ENCODE data around the gene PPM1H.
"Not testable (repeated sequence)": the region's sequence is repeated elsewhere in the genome, so short reads cannot be mapped to it uniquely, and the experiment has no call there.

Gene PPM1H

DNA sequence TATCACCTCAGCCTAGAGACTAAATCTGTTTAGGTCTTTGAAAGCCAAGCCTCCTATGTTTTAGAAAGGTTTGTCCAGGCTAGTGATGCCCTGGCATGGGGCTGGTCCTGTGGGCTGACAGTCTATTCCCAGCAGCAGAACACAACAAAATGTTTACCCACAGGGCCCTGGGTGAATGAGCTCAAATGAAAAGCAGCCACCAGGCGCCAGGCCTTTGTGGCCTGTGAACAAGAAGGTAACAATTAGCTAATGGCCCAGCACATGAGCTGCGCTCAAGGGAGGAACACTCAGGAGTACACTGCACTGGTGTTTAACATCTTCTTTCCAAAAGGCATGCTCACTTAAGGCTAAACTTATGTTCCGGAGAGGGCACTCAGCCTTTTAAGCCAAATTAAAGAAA lies 266.2 kb downstream of the PPM1H start:
- no peak for DNase-seq

DNA sequence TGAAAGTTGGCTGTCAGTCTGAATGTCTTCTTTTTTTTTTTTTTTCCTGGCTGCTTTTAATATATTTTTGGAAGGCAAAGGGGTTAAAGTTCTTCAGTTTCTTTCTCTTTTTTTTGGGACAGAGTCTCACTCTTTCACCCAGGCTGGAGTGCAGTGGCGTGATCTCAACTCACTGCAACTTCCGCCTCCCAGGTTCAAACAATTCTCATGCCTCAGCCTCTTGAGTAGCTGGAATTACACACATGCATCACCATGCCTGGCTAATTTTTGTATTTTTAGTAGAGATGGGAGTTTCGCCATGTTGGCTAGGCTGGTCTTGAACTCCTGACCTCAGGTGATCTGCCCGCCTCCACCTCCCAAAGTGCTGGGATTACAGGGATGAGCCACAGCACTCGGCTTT lies 270.0 kb downstream of the PPM1H start:
- not testable (repeated sequence) for DNase-seq

DNA sequence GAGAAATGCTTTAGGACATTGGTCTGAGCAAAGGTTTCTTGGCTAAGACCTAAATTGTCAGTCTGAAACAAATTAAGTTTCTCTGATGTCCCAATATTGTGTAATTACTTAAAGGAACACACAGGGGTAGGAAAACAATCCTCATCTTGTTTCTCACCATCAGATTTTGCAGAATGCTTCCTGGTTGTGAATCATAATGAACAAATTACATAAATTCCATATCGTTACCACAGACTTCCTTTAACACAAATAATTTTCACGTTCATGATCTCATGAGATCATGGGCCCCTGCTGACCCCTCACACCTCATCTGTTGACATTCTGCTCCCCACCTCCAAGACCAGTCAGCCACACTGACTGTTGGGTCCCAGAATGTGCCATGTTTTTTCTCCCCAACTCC lies 274.2 kb downstream of the PPM1H start:
- no peak for DNase-seq

DNA sequence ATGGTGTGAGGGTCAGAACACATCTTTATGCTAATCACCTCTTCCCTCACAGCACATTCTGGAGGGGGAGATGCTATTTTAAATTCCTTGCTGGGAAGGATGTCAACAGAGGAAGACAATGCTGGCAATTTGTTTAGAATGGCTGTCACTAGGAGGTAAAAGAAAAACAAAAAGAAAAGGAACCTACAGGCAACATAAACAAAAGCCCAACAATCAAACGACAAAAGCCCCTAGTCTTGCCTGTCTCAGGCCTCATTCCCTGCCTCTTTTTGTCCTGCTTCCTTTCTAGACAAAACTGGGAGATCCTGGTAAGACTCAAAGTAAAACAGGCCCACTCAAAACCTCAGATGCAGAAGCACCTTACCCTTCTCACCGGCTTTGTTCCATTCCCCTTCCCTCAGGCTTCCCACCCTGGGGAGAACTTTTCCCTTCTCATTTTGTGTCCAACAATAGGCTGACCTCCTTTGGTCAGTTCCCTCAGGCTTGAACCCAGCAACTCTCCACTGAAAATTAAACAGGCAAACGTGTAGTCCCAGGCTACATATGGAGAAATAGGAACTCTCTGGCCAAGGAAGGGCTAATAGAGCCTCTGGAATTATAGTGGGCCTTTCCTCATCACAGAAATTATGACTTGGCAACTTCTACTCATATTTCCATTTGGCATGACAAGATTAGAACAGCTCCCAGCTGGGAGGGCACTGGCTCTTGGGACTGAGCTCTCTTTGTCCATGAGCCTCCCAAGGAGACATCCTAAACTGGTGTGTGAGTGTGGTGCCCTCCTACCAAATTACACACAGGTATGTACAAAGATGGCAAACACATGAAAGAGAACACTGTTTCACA lies 275.3 kb downstream of the PPM1H start:
- no peak for DNase-seq

DNA sequence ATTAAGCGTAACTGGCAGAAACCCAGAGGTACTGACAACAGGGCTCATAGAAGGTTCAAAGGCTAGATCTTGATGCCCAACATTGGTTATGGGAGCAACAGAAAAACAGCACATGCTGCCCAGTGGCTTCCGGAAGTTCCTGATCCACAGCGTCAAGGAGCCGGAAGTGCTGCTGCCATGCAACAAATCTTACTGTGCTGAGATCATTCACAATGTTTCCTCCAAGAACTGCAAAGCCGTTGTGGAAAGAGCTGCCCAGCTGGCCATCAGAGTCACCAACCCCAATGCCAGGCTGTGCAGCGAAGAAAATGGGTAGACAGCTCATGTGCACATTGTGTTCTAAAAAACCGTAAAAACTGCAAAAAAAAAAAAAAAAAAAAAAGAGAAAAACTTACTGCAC lies 276.0 kb downstream of the PPM1H start:
- DNase-seq = no peak

DNA sequence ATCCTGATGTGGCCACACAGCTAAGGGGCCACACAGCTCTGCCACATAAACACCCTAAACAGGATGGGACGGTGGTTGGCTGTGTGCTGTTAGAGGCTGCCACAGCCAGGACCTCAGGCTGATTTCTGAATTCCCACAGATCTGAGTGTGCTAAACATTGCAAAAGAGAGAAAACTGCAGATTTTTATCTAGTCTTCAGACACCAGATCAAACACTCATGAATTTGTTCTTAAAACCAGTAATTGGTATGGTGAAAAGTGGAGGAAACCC lies 277.7 kb downstream of the PPM1H start:
- DNase-seq = no peak

DNA sequence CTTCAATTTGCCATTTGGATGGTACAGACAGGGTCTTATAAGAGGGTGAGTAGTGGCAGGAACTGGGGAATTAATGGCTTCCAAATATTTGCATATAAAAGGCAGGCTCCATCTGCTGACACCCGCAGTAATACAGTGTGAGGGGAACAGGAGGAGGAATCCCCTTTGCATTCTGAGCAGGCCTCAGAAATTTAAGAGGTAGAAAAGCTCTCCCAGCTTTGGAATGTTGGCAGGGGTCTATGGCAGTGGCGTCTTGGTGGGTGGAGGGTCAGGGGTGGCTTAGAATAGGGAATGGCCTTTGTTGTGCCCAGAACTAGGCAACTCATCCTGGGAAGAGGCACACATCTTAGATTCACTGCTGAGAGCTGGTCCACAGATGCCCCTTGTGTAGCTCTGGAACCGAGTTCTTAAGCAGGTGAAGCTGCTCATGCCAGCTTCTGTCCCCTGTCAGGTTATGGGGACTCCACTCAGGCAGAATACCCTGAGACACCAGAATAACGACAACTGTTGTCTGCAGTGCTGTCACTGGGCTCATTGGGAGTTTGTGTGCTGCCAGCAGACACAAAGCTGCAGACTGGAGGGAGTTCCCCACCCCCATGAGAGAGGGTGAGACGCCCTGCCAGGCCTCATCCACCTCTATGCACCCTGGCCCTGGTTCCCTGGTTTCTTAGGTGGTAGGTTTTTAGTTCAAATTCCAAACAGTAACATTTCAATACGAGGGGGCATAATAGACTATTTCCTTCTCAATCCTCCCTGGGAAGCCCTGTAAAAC lies 278.2 kb downstream of the PPM1H start:
- DNase-seq = no peak

DNA sequence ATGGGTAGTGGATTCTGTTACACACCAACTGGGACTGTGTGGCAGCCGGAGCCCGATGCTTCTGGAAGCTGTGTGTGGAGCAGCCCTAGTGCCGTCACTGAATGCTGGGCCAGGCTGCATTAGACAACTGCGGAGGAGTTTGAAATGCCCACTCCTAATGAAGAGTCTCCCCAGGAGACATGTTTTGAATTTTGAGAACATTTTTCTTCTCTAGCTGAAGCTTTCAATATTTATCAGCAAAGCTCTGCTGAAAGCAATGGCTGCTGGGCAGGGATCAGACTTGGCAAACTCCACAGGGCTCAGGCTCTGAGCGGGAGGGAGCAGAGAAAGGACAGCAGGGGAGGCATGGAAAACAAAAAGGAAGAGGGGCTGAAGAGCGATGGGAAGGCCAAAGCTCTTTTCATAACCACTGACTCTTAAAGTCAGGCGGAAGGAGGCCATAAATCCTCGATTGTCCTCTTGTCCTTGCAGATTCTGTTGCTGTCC lies 279.2 kb downstream of the PPM1H start:
- no peak for DNase-seq

DNA sequence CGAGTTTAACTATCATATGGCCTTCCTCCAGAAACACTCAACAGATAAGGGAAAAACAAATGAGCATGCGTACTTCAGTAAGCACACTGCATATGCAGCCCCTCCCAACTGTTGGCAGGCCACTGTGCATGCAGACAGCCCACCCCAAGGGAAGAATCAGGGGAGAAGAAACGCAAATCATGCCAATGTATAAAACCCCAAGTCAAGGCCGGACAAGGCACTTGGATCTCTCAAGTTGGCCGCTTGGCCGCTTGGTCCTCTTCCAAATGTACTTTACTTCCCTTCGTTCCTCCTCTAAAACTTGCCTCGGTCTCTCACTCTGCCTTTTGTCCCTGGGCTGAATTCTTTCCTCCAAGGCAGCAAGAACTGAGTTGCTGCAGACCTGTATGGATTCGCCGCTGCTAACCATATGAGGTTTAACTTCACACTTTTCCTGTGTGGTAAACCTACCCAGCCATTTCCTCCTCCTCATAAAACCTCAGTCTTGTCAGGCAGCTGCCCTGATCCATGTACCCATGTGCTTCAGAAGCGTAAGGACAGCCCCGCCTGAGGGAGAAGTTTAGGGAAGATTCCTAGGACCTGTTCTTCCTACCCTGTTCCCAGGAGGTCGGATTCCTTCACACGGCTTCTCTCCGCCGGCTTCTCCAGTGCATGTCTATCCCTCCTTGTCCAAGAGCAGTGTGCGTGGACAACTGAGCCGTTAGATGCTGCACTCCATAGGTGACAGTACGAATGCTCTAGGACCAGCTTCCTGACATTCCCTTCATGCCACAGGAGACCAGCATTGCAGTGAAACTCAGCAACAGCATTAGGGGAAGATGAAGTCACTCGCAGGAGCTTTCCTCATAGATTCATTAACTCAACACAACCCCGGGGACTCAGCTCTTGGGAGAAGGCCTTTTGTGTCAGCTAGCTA lies 280.4 kb downstream of the PPM1H start:
- no peak for DNase-seq

DNA sequence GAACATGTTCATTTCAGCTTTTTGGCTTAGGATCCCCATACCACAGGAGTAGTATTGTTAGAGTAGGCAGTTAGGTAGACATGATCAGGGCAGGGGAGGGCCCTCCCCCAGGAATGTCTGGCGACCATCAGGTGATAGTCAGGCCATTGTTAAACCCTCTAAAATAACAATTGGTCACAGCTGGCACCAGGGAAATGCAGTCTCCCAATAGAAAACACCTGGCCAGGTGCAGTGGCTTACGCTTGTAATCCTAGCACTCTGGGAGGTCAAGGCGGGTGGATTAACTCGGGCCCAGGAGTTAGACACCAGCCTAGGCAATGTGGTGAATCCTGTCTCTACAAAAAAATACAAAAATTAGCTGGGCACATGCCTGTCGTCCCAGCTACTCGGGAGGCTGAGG lies 281.2 kb downstream of the PPM1H start:
- no peak for DNase-seq

DNA sequence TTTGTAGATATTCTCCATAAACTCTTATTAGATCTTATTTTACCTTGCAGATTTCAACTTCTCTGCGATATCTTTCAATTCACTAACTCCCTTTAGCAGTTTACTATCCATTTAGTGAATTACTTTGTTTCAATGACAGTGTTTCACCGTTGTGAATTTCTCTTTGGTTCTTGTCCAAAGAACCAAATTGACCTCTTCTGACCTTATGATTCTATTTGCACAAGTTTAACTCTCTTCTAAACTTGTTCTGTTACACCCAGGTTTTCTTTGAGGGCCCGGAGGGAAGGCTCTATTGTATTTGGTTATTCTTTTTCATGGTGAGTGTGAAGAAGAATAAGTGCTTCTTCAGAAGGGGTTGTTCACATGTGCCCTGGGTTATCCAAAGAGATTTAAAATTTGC lies 281.6 kb downstream of the PPM1H start:
- no peak for DNase-seq

DNA sequence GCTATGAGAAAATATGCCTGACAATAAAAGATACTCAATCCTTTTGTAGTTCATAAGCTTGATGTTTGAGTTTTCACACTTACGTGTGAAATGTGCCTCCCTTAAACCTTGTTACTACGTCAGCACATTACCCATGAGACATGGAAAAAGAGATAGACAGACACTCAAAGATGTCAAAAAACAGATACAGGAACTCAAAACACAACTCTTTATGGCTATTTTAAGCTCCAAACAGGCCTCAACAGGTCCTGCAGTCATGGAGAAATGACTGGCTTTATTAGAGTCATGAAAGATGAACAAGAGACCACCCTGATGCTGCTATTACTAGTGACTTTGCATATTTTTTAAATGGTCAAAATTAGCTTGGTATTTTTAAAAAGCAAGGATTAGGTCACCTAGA lies 283.8 kb downstream of the PPM1H start:
- no peak for DNase-seq

DNA sequence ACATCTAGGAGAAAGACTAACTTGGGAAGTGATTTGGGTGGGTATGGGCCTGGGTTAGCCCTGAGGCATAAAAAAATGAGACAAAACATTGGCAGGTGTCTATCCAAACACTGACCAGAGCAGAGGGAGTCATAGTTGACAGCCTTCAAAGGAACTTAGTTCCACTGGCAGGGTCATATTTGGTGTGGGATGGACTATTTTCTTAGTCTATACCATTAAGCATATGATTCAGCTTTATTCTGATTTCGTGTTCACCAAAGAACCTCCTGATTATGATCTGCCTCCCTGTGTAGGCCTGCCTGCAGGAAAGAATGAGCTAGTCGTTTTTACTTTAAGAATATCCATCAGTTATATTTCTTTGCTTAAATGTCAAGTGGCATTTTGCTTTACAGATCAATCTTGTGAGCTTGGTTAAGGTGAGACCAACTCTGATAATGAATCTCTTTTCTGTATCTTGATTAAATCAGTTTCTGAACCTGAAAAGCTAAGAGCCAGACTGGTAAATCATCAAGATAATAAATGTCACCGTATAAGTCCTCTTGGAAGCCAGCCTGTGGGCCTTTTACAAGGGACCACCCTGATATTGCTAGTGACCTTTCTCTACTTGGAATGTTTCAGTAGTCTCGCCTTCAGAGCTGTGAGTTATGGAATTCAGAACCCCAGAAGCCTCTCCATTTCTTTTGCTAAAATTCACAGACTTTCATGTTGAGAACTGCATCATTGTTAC lies 285.4 kb downstream of the PPM1H start:
- no peak for DNase-seq

DNA sequence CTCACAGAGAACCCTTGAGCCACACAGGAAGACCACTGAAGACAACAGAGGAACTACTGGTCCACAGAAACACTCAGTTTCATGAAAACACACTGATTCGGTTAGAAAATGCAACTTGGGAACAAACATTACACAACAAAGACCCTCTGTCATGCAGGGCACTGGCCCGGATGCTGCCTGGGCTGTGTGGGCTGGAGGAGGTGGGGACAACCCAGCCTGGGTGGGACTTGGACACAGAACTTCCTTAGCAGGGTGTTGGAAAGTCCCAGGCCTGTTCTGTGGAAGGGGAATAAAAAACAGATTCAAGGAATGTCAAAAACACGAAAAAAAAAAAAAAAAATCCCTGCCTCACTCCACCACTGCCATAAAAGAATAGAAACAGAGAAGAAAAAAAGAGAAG lies 287.4 kb downstream of the PPM1H start:
- no peak for DNase-seq

DNA sequence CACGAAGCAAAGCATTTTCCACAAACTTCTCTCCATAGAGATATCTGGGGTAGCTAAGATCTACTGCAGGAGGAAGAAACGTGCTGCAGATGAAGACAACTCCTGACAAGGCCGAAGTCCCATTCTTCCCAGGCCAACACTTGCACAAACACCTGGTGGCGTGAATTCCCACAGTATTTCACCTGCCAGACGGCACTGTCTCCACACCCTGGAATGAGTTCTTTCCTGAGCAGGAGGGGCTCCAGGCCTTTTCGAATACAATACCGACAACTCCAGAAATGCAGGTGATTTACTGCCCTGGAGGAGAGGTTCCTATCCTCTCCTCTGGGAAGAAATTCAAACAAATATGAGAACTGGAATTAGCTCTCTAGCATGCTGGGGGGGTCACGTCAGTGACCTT lies 288.4 kb downstream of the PPM1H start:
- no peak for DNase-seq

DNA sequence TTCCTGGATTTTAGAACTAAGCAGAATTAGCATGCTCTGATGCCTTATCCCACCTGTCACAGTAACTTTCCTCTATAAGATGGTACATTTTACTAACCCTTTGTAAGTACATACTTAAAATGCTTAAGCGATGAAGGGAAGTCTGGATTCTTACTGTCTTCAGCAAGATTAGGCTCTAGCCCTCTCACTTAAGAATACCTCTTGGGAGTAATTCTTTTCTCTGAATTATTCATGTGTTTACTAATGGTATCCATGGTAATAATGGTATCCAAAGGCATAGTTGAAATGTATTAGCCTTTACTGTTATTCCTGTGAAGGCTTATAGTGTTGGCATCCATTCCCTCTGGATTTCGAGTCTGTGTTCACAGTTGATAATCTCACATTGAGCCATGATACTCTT lies 291.5 kb downstream of the PPM1H start:
- no peak for DNase-seq

DNA sequence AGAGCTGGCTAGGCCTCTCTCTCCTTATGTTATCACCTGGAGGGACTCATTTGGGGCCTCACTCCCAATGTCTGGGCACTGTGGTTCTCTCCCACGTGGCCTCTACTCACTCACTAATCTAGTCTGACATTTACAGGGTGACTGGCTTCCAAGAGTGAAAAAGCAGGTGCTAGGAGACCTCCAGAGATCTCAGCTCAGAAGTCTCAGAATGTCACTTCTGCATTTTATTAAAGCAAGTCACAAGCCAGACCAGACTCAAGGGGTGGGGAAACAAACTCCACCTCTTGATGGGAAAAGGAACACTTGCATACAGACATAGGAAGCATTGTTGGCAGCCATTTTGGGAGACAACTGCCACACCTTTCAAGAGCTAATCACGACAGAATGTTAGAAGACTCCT lies 292.5 kb downstream of the PPM1H start:
- no peak for DNase-seq

DNA sequence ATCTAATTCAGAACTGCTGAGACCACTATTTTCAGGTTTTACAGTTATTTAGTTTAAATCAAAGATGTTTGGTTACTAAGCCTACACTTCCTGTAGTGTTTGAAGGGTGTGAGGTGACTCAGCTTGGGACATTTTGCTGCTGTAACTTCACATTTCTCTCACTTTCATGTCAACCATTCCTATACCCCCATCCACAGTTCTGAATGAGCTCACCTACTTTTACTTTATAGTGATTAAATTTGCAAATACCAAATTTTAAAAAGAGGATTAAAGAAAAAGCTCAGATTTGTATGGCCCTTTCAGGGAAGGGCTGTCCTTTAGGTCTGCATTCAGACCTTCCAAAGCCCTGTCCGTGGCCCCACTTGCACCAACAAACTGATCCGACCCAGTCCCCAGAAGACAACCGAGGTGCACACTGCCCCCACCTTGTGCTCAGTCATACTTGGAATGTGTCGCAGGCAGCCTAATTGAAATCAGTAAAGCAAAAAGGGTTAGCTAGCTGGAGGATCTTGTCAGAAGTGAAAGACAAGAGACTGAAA lies 294.0 kb downstream of the PPM1H start:
- DNase-seq = peak; percentile 8

DNA sequence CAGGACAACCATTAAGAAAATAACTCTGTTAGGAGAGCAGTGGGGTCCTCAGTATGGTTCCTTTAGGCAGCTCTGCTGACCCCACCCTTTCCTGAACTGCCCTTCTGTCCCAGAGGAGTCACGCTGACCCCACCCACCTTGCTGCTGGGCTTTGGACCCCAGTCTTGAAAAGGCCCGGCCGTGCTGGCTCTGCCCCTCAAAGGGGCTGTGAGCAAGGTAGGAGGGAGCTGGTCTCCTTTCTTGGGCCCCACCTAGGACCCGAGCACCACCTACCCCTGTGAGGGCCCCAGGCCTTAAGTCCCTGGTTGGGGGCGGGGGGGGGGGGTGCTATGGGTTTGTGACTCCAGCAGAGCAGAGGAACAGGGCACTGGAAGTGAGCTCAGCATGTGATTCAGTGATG lies 297.3 kb downstream of the PPM1H start:
- DNase-seq = no peak

DNA sequence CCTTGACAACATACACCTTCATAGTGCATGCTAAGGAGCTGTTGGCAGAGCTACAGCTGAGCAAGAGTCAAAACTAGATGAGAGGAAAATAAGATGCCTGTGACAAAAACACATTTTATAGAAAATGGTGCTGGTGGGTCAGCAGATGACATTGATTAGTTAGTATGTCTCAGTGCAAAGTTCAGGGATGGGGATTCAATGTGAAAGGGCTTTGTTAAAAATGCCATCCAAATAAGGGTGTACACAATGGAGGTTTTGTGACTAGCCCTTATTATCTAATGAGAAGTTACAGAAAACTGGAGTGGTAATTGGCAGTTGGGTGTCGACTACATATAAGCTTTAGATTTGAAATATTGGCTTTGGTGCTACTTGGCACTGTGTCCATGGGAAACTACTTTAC lies 299.3 kb downstream of the PPM1H start:
- DNase-seq = no peak

DNA sequence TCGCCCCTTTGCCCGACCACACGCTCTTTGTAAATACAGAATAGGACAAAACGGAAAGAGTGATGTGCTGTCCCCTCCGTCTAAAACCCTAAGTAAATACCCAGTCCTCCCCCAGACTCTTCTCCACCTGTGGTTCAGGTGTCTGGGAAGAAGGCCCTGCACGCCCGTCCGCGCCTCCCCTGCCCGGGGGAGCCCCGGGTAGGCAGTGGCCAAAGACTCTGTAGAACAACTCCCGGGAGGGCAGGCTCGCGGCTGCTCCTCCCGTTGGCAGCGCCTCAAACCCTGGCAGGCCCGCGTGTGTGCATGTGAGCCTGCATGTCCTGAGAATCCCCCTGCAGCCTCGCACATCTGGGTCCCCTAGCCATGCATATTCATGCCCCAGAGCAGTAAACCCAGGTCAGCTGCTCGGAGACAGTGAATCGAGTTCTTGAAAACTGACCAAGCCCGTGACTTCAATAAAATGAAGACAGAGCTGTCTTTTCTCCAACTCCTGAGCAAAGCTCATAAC lies 302.5 kb downstream of the PPM1H start:
- DNase-seq = peak; percentile 6

Data from activated gamma-delta T cell treated with Interleukin-2 at 50 U/mL for 16 hours (primary cell).